ENCODE results near the gene AARSD1. TPM values are rescaled to one million over a fixed set of nuclear protein-coding genes. Genes with fewer than 3 reads are reported as not detected.
A peak's percentile ranks its signal among the peaks of the same experiment; 100 is the strongest.

The AARSD1 gene, protein sequence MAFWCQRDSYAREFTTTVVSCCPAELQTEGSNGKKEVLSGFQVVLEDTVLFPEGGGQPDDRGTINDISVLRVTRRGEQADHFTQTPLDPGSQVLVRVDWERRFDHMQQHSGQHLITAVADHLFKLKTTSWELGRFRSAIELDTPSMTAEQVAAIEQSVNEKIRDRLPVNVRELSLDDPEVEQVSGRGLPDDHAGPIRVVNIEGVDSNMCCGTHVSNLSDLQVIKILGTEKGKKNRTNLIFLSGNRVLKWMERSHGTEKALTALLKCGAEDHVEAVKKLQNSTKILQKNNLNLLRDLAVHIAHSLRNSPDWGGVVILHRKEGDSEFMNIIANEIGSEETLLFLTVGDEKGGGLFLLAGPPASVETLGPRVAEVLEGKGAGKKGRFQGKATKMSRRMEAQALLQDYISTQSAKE
- polyA plus RNA-seq (2012; ENCODE audit: insufficient read length, low read depth): 105 TPM

GRCh38 chr17:42964161-42964932 lies at the start of gene AARSD1:
Gene AARSD1, minus strand, starts transcription at chr17:42964454. Its CDS starts 14 bp downstream, at chr17:42964440.
- peak; percentile 99 for TF ChIP-seq POLR2AphosphoS5 (IDR thresholded peaks at IDR 0.05; ENCODE audit: low read depth, low read length)
- TF ChIP-seq TAF1 (IDR thresholded peaks at IDR 0.05; ENCODE audit: borderline replicate concordance, insufficient read depth, low read length): peak; percentile 81; the same call in 1 of the 2 replicates
- TF ChIP-seq FOXP2 (optimal IDR thresholded peaks at IDR 0.05; ENCODE audit: borderline replicate concordance, extremely low read depth, extremely low read length, insufficient read depth): peak; percentile 67
- TF ChIP-seq REST (IDR thresholded peaks at IDR 0.05; ENCODE audit: insufficient read depth in 1 of 2, low read depth in 2 of 2, low read length in 2 of 2): peak in 1 of 2 experiments; percentile 56; a peak in 1 of 4 replicates
- 0 out of 2 replicates have a peak, but pooled peaks have one; percentile 47 for TF ChIP-seq SIN3A (IDR thresholded peaks at IDR 0.05; ENCODE audit: borderline replicate concordance, insufficient read depth, low read length)

DNA sequence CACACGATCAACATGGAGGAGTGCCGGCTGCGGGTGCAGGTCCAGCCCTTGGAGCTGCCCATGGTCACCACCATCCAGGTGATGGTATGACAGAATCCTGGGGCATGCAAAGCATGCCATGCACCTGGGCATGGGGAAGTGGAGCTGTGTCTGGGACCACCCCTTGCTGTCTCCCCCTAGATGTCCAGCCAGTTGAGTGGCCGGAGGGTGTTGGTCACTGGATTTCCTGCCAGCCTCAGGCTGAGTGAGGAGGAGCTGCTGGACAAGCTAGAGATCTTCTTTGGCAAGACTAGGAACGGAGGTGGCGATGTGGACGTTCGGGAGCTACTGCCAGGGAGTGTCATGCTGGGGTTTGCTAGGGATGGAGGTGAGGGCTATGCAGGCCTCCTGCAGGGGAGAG lies 49.0 kb upstream of the AARSD1 start:
- TF ChIP-seq REST (IDR thresholded peaks at IDR 0.05; ENCODE audit: insufficient read depth in 1 of 2, low read depth in 2 of 2, low read length in 2 of 2): no peak
- TF ChIP-seq TAF1 (IDR thresholded peaks at IDR 0.05; ENCODE audit: borderline replicate concordance, insufficient read depth, low read length): no peak
- TF ChIP-seq FOXP2 (optimal IDR thresholded peaks at IDR 0.05; ENCODE audit: borderline replicate concordance, extremely low read depth, extremely low read length, insufficient read depth): no peak
- TF ChIP-seq POLR2AphosphoS5 (IDR thresholded peaks at IDR 0.05; ENCODE audit: low read depth, low read length): no peak
- TF ChIP-seq SIN3A (IDR thresholded peaks at IDR 0.05; ENCODE audit: borderline replicate concordance, insufficient read depth, low read length): no peak

DNA sequence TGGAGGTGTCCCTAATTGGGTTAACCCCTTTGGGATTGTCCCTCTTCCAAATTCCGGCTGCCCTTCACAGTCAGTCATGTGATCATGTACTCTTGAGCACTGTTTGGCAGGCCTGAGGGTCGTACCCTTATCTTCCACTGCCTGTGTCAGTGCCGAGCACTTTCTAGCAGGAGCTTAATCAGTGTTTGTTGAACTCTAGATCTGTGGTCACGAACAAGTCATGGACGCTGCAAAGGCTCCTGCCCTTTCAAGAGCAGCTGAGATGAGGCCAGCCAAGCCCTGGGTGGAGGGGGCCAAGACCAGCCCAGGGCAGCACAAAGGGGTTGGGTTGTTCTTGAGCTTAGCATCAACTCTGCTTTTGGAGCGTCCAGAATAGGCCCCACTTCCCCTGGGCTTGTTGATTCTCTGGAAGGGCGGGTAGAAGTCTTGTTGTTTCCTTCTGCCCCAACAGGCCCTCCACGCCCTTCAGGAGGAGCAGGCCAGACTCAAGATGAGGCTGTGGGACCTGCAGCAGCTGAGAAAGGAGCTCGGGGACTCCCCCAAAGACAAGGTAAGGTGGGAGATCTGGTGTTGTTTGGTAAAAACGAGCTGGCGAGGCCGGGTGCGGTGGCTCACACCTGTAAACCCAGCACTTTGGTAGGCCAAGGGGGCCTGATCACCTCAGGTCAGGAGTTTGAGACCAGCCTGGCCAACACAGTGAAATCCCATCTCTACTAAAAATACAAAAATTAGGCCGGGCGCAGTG lies 47.6 kb upstream of the AARSD1 start:
- TF ChIP-seq TAF1 (IDR thresholded peaks at IDR 0.05; ENCODE audit: borderline replicate concordance, insufficient read depth, low read length): no peak
- TF ChIP-seq POLR2AphosphoS5 (IDR thresholded peaks at IDR 0.05; ENCODE audit: low read depth, low read length): no peak
- TF ChIP-seq FOXP2 (optimal IDR thresholded peaks at IDR 0.05; ENCODE audit: borderline replicate concordance, extremely low read depth, extremely low read length, insufficient read depth): no peak
- no peak for TF ChIP-seq REST (IDR thresholded peaks at IDR 0.05; ENCODE audit: insufficient read depth in 1 of 2, low read depth in 2 of 2, low read length in 2 of 2)
- no peak for TF ChIP-seq SIN3A (IDR thresholded peaks at IDR 0.05; ENCODE audit: borderline replicate concordance, insufficient read depth, low read length)

DNA sequence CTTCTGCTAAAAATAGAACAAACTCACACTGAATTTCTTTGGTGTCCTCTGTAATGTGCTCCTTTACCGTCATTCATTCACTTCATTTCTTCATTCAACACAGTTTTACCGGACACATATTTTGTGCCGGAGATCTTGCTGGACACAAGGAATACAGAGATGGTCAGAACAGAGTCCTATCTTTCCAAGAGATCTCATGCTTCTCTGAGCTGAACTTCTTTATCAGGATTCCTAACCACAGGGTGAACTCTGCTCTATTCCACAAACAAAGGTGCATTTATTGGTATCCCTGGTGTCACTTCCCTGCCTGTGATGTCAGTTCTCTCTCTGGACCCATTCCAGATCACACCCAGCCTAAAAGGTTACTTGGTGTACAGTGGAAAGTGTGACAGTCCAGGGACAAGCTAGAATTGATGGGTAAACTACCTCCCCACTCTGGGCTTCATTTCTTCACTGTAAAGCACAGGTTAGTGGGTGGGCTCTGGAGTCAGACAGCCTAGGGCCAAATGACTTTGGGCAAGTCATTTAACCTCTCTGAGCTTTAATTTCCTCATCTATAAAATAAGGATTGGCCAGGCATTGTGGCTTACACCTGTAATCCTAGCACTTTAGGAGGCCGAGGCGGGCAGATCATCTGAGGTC lies 46.5 kb upstream of the AARSD1 start:
- TF ChIP-seq FOXP2 (optimal IDR thresholded peaks at IDR 0.05; ENCODE audit: borderline replicate concordance, extremely low read depth, extremely low read length, insufficient read depth): no peak
- TF ChIP-seq REST (IDR thresholded peaks at IDR 0.05; ENCODE audit: insufficient read depth in 1 of 2, low read depth in 2 of 2, low read length in 2 of 2): no peak
- no peak for TF ChIP-seq POLR2AphosphoS5 (IDR thresholded peaks at IDR 0.05; ENCODE audit: low read depth, low read length)
- TF ChIP-seq SIN3A (IDR thresholded peaks at IDR 0.05; ENCODE audit: borderline replicate concordance, insufficient read depth, low read length): no peak
- TF ChIP-seq TAF1 (IDR thresholded peaks at IDR 0.05; ENCODE audit: borderline replicate concordance, insufficient read depth, low read length): no peak
